ENCODE measurements around the gene C7. TPM values are rescaled to one million over a fixed set of nuclear protein-coding genes. Genes with fewer than 3 reads are reported as not detected.

C7 gene
- total and polyA plus RNA-seq, 12 donors, result 442 to 4,123 (median 1,249) TPM

DNA sequence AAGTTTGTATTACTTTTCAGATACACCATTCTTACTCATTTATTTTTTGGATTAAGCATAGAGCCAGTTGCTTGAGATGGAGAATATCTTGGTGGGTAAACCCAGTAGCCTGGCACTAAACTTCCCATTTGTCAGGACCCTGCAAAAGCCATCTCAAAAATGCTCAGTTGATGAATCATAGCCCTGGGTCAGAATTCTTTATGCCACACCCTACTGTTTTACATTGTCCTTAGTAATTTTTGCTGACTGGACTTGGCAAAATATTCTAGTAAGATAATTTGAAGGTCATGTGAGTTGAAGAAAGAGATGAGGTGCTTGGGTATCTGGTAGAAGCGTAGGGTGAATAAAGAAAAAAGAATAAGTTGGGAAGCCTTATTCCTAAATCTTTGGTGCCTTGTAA, 50.7 kb downstream of the C7 start:
- TF ChIP-seq, protein P1, sequence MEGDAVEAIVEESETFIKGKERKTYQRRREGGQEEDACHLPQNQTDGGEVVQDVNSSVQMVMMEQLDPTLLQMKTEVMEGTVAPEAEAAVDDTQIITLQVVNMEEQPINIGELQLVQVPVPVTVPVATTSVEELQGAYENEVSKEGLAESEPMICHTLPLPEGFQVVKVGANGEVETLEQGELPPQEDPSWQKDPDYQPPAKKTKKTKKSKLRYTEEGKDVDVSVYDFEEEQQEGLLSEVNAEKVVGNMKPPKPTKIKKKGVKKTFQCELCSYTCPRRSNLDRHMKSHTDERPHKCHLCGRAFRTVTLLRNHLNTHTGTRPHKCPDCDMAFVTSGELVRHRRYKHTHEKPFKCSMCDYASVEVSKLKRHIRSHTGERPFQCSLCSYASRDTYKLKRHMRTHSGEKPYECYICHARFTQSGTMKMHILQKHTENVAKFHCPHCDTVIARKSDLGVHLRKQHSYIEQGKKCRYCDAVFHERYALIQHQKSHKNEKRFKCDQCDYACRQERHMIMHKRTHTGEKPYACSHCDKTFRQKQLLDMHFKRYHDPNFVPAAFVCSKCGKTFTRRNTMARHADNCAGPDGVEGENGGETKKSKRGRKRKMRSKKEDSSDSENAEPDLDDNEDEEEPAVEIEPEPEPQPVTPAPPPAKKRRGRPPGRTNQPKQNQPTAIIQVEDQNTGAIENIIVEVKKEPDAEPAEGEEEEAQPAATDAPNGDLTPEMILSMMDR (IDR thresholded peaks at IDR 0.05), result no peak
- no peak for TF ChIP-seq POLR2A (IDR thresholded peaks at IDR 0.05)
- H3K36me3 ChIP-seq (replicated peaks in 1 of 2), result peaks cover 0 to 59% of the 10 kb centered on the region in 2 donors
- H3K9me3 ChIP-seq (replicated peaks in 1 of 3), result no peaks in the 10 kb centered on the region
- no peaks in the 10 kb centered on the region for H3K27me3 ChIP-seq
- DNase-seq, result peak in 1 of 7 donors; percentile 24
- H3K27ac ChIP-seq, result peak overlapping the region in 1 of 5 donors; percentile 7
- intact Hi-C loops (cut with DNase I), result no loop called here
- H3K4me3 ChIP-seq, result no peak overlapping the region
- H3K4me1 ChIP-seq (replicated peaks in 1 of 2), result peaks cover 0 to 15% of the 10 kb centered on the region in 2 donors
- WGBS, 4 donors, result 54 to 79% (median 73%) methylated on average over 1 of the region's 1 CpG

DNA sequence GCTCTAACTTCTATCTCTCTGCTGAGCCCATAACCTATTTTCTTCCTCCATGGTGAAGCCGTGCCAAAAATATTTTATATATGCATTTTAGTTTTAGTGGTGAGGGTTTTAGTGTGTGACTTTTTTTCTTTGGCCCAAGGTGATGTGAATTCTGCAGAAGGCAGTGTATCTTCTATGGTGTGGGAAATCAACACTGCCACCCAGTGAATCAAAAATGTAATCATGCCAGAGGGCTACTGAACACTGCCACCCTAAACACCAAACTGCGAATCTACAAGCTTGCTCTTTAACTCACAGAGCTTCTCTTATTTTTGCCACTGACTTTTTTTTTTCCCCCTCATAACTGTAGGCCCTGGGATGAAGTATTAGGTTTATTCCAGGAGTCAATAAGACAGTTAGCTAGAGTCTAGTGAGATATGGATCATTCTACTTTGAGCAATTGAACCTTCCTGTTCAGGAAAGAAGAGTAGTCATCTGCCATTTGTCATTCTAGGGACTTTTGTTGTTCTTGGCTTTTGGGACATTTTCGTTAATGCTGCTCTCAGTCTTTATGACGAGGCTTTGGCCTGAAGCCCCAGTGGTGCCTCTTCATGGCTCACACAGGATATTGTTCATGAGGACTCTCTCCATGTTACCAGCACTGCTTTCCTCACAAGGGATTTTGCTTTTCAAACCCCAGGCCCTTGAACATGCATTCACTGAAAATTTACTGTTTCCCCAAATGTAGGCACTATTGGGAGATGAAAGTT, 53.1 kb downstream of the C7 start:
- H3K9me3 ChIP-seq (replicated peaks in 1 of 3), result no peaks in the 10 kb centered on the region
- peaks cover 0 to 7% of the 10 kb centered on the region in 2 donors for H3K4me1 ChIP-seq (replicated peaks in 1 of 2)
- DNase-seq, result peak in 1 of 7 donors; percentile 12
- intact Hi-C loops (cut with DNase I), result no loop called here
- peak overlapping the region in 1 of 5 donors; percentile 25 for H3K27ac ChIP-seq
- peaks cover 0 to 55% of the 10 kb centered on the region in 2 donors for H3K36me3 ChIP-seq (replicated peaks in 1 of 2)
- H3K4me3 ChIP-seq, result no peak overlapping the region
- 59 to 88% (median 74%) methylated on average over 4 of the region's 4 CpGs for WGBS, 4 donors
- no peaks in the 10 kb centered on the region for H3K27me3 ChIP-seq
- TF ChIP-seq POLR2A (IDR thresholded peaks at IDR 0.05), result no peak
- TF ChIP-seq, protein P1 (IDR thresholded peaks at IDR 0.05), result no peak

DNA sequence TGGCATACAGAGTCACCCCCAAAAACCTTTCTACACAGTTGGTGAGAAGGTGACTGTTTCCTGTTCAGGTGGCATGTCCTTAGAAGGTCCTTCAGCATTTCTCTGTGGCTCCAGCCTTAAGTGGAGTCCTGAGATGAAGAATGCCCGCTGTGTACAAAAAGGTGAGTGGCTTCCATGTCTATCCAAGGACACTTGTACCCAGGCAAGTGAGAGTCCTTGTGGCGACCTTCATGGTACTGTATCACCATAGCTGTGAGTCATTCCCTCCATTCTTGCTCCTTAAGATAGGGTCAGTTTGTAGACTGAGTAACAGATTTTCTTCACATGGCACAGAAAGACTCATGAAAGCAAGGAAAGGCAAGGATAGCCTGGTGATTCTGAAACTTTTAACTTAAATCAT, 63.1 kb downstream of the C7 start:
- no peaks in the 10 kb centered on the region for H3K27me3 ChIP-seq
- H3K27ac ChIP-seq, result no peak overlapping the region
- H3K36me3 ChIP-seq (replicated peaks in 1 of 2), result peaks cover 0 to 13% of the 10 kb centered on the region in 2 donors
- no peaks in the 10 kb centered on the region for H3K9me3 ChIP-seq (replicated peaks in 1 of 3)
- WGBS, 4 donors, result 54 to 80% (median 62%) methylated on average over 1 to 2 of the region's 2 CpGs
- intact Hi-C loops (cut with DNase I), result no loop called here
- peaks cover 0 to 9% of the 10 kb centered on the region in 2 donors for H3K4me1 ChIP-seq (replicated peaks in 1 of 2)
- TF ChIP-seq, protein P1 (IDR thresholded peaks at IDR 0.05), result no peak
- no peak for TF ChIP-seq POLR2A (IDR thresholded peaks at IDR 0.05)
- DNase-seq, result no peak
- no peak overlapping the region for H3K4me3 ChIP-seq

DNA sequence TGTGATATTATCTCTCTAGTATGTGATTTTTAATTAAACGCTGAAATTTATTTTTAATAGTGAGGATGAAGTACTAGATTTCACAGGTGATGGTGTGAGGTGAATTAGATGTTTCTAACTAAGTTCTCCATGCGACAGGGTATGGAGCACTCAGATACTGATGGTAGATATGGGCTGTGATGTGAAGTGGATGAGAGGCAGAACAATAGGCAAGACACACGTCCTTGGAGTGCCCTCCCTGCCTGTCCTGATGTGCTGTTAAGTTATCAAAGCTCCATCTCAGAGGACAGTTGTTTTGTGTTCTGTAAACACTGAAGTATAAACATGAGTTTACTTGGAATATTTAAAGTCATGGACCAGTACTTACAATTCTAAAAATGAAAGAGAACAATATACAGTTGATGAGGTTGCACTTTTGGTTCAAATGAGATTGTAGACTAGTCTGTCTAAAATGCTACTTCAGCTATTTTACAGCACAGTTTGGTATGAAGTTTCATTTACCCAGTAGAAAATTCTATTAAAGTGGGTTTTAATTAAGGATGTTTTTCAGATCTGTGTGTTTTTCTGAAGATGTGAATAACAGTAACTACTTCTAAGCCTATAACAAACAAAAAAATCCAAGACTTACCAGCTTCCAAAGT, 64.2 kb downstream of the C7 start:
- H3K36me3 ChIP-seq (replicated peaks in 1 of 2), result peaks cover 0 to 18% of the 10 kb centered on the region in 2 donors
- H3K27me3 ChIP-seq, result no peaks in the 10 kb centered on the region
- no peak overlapping the region for H3K4me3 ChIP-seq
- peaks cover 0 to 9% of the 10 kb centered on the region in 2 donors for H3K4me1 ChIP-seq (replicated peaks in 1 of 2)
- H3K27ac ChIP-seq, result no peak overlapping the region
- no peaks in the 10 kb centered on the region for H3K9me3 ChIP-seq (replicated peaks in 1 of 3)
- no peak for TF ChIP-seq POLR2A (IDR thresholded peaks at IDR 0.05)
- TF ChIP-seq, protein P1 (IDR thresholded peaks at IDR 0.05), result no peak
- DNase-seq, result no peak
- intact Hi-C loops (cut with DNase I), result no loop called here
- 75 to 89% (median 83%) methylated on average over 3 of the region's 3 CpGs for WGBS, 4 donors

All from adrenal gland (tissue), 12 donors.